ENCODE results near the gene PIK3R1.

The PIK3R1 gene
- 47.1 to 432 (median 318) reads per million in 3 experiments for total RNA-seq

GRCh38 chr5:68215208-68215897 is at the start of gene PIK3R1:
Gene PIK3R1 (plus strand): TSS chr5:68215756. CDS start chr5:68226676, 10,920 bp downstream.
- DNase-seq = peak; percentile 90

- DNase-seq = no peak
Observed at GRCh38 chr5:68167195-68167651, 48.3 kb upstream of the PIK3R1 start.

- DNase-seq = no peak
Observed at GRCh38 chr5:68169903-68170302, 45.7 kb upstream of the PIK3R1 start.

GRCh38 chr5:68170826-68171558 is 44.6 kb upstream of the PIK3R1 start:
- no peak for DNase-seq

GRCh38 chr5:68172314-68172713 is 43.2 kb upstream of the PIK3R1 start:
- DNase-seq = no peak

- DNase-seq = no peak
Observed at GRCh38 chr5:68173007-68173406, 42.5 kb upstream of the PIK3R1 start.

- no peak for DNase-seq
Observed at GRCh38 chr5:68176253-68176652, 39.3 kb upstream of the PIK3R1 start.

- DNase-seq = no peak
Observed at GRCh38 chr5:68176802-68177479, 38.6 kb upstream of the PIK3R1 start.

GRCh38 chr5:68177676-68178075 is 37.9 kb upstream of the PIK3R1 start:
- no peak for DNase-seq

- no peak for DNase-seq
Observed at GRCh38 chr5:68178579-68178978, 37.0 kb upstream of the PIK3R1 start.

- no peak for DNase-seq
Observed at GRCh38 chr5:68180121-68181038, 35.2 kb upstream of the PIK3R1 start.

- DNase-seq = no peak
Observed at GRCh38 chr5:68181039-68181599, 34.4 kb upstream of the PIK3R1 start.

- no peak for DNase-seq
Observed at GRCh38 chr5:68182094-68182493, 33.5 kb upstream of the PIK3R1 start.

- DNase-seq = no peak
Observed at GRCh38 chr5:68182534-68182933, 33.0 kb upstream of the PIK3R1 start.

GRCh38 chr5:68187268-68188055 is 28.1 kb upstream of the PIK3R1 start:
- no peak for DNase-seq

GRCh38 chr5:68189171-68189570 is 26.4 kb upstream of the PIK3R1 start:
- no peak for DNase-seq

GRCh38 chr5:68189613-68190012 is 25.9 kb upstream of the PIK3R1 start:
- no peak for DNase-seq

- no peak for DNase-seq
Observed at GRCh38 chr5:68190619-68191018, 24.9 kb upstream of the PIK3R1 start.

- no peak for DNase-seq
Observed at GRCh38 chr5:68191083-68191791, 24.3 kb upstream of the PIK3R1 start.

- DNase-seq = no peak
Observed at GRCh38 chr5:68192679-68193060, 22.9 kb upstream of the PIK3R1 start.

All from central memory CD4-positive, alpha-beta T cell (primary cell).